Stimulated activated CD4-positive, alpha-beta T cell treated with anti-CD3 and anti-CD28 coated beads, Interleukin-4, amount 100 ng/mL, for 24 hours (primary cell): ENCODE results near the gene ROGDI.

Source experiments
- DNase-seq: peaks from one replicate; pipeline ENCODE4 v3.0.0-alpha.2; 2020

The ROGDI gene

GRCh38 chr16:4801962-4802658 is at the start of gene ROGDI:
Gene ROGDI (minus strand): TSS chr16:4802633. CDS start chr16:4802571, 62 bp downstream.
- peak; percentile 75 for DNase-seq

- no peak for DNase-seq
These were observed 47.8 kb upstream of the ROGDI start for GRCh38 chr16:4850211-4850610.

GRCh38 chr16:4847774-4848587 is 45.5 kb upstream of the ROGDI start:
- DNase-seq, result peak; percentile 57

- DNase-seq, result peak; percentile 100
These were observed 44.7 kb upstream of the ROGDI start, which contains the start of the genes GLYR1 and UBN1 for GRCh38 chr16:4846901-4847773. Gene GLYR1 (minus strand): TSS chr16:4847288. CDS start chr16:4847265, 23 bp downstream. Gene UBN1 (plus strand): TSS chr16:4847481. CDS start chr16:4852918, 5,437 bp downstream.

GRCh38 chr16:4846503-4846900 is 44.1 kb upstream of the ROGDI start:
- peak; percentile 20 for DNase-seq

- DNase-seq, result no peak
These were observed 38.6 kb upstream of the ROGDI start for GRCh38 chr16:4840984-4841383.

GRCh38 chr16:4839942-4840341 is 37.5 kb upstream of the ROGDI start:
- no peak for DNase-seq

GRCh38 chr16:4837733-4838501 is 35.5 kb upstream of the ROGDI start:
- DNase-seq, result no peak

GRCh38 chr16:4836727-4837126 is 34.3 kb upstream of the ROGDI start:
- DNase-seq, result no peak

- DNase-seq, result no peak
These were observed 31.2 kb upstream of the ROGDI start for GRCh38 chr16:4833584-4833983.

GRCh38 chr16:4832698-4833343 is 30.4 kb upstream of the ROGDI start:
- no peak for DNase-seq

GRCh38 chr16:4831616-4832015 is 29.2 kb upstream of the ROGDI start:
- DNase-seq, result no peak

GRCh38 chr16:4830408-4830807 is 28.0 kb upstream of the ROGDI start:
- no peak for DNase-seq

- DNase-seq, result no peak
These were observed 26.3 kb upstream of the ROGDI start for GRCh38 chr16:4828567-4829321.

- DNase-seq, result no peak
These were observed 24.5 kb upstream of the ROGDI start for GRCh38 chr16:4826980-4827379.

GRCh38 chr16:4826526-4826925 is 24.1 kb upstream of the ROGDI start:
- DNase-seq, result no peak

- DNase-seq, result no peak
These were observed 22.8 kb upstream of the ROGDI start for GRCh38 chr16:4825196-4825595.

- no peak for DNase-seq
These were observed 18.2 kb upstream of the ROGDI start for GRCh38 chr16:4820652-4821051.

GRCh38 chr16:4814542-4815173 is 12.2 kb upstream of the ROGDI start:
- DNase-seq, result no peak

- no peak for DNase-seq
These were observed 11.6 kb upstream of the ROGDI start for GRCh38 chr16:4814046-4814445.
